Measurements from ENCODE around the gene AVEN. TPM values are rescaled to one million over a fixed set of nuclear protein-coding genes. Genes with fewer than 3 reads are reported as not detected.

AVEN gene
- total and polyA plus RNA-seq, 2 of the 8 experiments (the other 6 are each of a cell fraction or from before 2014, with no cell fraction given), result 5.5 to 17.0 TPM

GRCh38 chr15:34049112-34049511 is 10.1 kb upstream of the AVEN start:
- no peak overlapping the region for H2AFZ ChIP-seq (ENCODE audit: low read length)
- H3K79me2 ChIP-seq (ENCODE audit: control insufficient read depth in 1 of 2, insufficient read depth in 2 of 2, low read length in 2 of 2), result no peaks in the 10 kb centered on the region
- no peaks in the 10 kb centered on the region for H3K27me3 ChIP-seq (replicated peaks in 1 of 4; ENCODE audit: control insufficient read depth in 3 of 4, extremely low read depth in 1 of 4, insufficient read depth in 3 of 4, low read length in 3 of 4)
- no peak overlapping the region for H3K14ac ChIP-seq (ENCODE audit: insufficient read length)
- DNase-seq (ENCODE audit: low read depth in 1 of 2, low spot score in 2 of 2), result no peak
- H4K8ac ChIP-seq (ENCODE audit: extremely low read depth, insufficient read depth, low read length), result no peak overlapping the region
- H3K56ac ChIP-seq (replicated peaks; ENCODE audit: insufficient read length, low read depth, low read length), result no peak overlapping the region
- no peak overlapping the region for H3K4ac ChIP-seq (replicated peaks; ENCODE audit: insufficient read length, low read depth, low read length)
- no peak overlapping the region for H3K9ac ChIP-seq (replicated peaks in 1 of 4; ENCODE audit: extremely low read depth in 1 of 4, low read depth in 3 of 4, low read length in 3 of 4)
- H2BK12ac ChIP-seq (ENCODE audit: low read depth, low read length), result no peak overlapping the region
- H2BK120ac ChIP-seq (replicated peaks; ENCODE audit: low read depth, low read length), result no peak overlapping the region
- no peaks in the 10 kb centered on the region for H3K4me1 ChIP-seq (replicated peaks in 1 of 4; ENCODE audit: control insufficient read depth in 3 of 4, insufficient read depth in 4 of 4, low read length in 3 of 4)
- FAIRE-seq, result no peak
- no peak overlapping the region for H3K27ac ChIP-seq (ENCODE audit: low read depth, low read length)
- no peaks in the 10 kb centered on the region for H3K36me3 ChIP-seq (ENCODE audit: control insufficient read depth in 2 of 4, insufficient read depth in 4 of 4, low read length in 3 of 4)
- H3K18ac ChIP-seq (ENCODE audit: extremely low read depth, low read length), result no peak overlapping the region
- no peak overlapping the region for H3K4me2 ChIP-seq (ENCODE audit: insufficient read depth in 1 of 2, low read depth in 2 of 2, low read length in 2 of 2)
- no peak overlapping the region for H4K5ac ChIP-seq (ENCODE audit: insufficient read length, low read depth, low read length)
- 85% methylated on average over 2 of the region's 2 CpGs; no CpG with 5 or more reads in 1 of the 2 experiments for WGBS, 2 experiments (ENCODE audit: extremely low coverage in 1 of 2, insufficient coverage in 1 of 2, insufficient read length in 1 of 2, insufficient replicate concordance in 2 of 2, low coverage in 1 of 2, low lambda C conversion rate in 2 of 2, missing lambda C conversion rate in 1 of 2)
- no peak overlapping the region for H4K91ac ChIP-seq (replicated peaks; ENCODE audit: insufficient read length, low read length)
- H3K23ac ChIP-seq (ENCODE audit: insufficient read length), result no peak overlapping the region
- no peak overlapping the region for H2BK15ac ChIP-seq (ENCODE audit: low read length)
- CTCF ChIA-PET (ENCODE audit: partially characterized antibody), result no interaction called here
- POLR2A ChIA-PET (ENCODE audit: partially characterized antibody), result no interaction called here
- no peak overlapping the region for H2AK5ac ChIP-seq (ENCODE audit: low read depth, low read length)
- no peak overlapping the region for H3K4me3 ChIP-seq (ENCODE audit: extremely low read depth in 1 of 4, insufficient read depth in 2 of 4, low read depth in 3 of 4, low read length in 4 of 4)
- no peak overlapping the region for H2BK5ac ChIP-seq (ENCODE audit: low read depth, low read length)
- H3K23me2 ChIP-seq (ENCODE audit: low read depth, low read length), result no peaks in the 10 kb centered on the region
- 0 out of 4 replicates have a peak, but pooled peaks cover 0 to 3% of the 10 kb centered on the region in 2 experiments for H3K9me3 ChIP-seq (ENCODE audit: insufficient read depth in 2 of 2, low read depth in 1 of 2, low read length in 1 of 2)
- no peaks in the 10 kb centered on the region for H4K20me1 ChIP-seq (replicated peaks in 1 of 2; ENCODE audit: control insufficient read depth in 1 of 2, insufficient read depth in 2 of 2, low read length in 2 of 2)
- H3K79me1 ChIP-seq (ENCODE audit: low read depth, low read length), result no peaks in the 10 kb centered on the region
- no peak overlapping the region for H2BK20ac ChIP-seq (ENCODE audit: low read length)
- TF ChIP-seq TBP (IDR thresholded peaks at IDR 0.05; ENCODE audit: low read depth, low read length) (no peak), SP4 (IDR thresholded peaks at IDR 0.05; ENCODE audit: low read length) (no peak), CTBP2 (IDR thresholded peaks at IDR 0.05; ENCODE audit: borderline replicate concordance, insufficient read depth, insufficient read length, low read length) (no peak), SUZ12 (IDR thresholded peaks at IDR 0.05; ENCODE audit: low read length) (no peak), TCF12 (IDR thresholded peaks at IDR 0.05; ENCODE audit: low read depth, low read length) (no peak), EGR1 (IDR thresholded peaks at IDR 0.05; ENCODE audit: borderline replicate concordance, low read depth, low read length) (no peak), YY1 (IDR thresholded peaks at IDR 0.05; ENCODE audit: low read depth, low read length) (no peak), BCL11A (IDR thresholded peaks at IDR 0.05; ENCODE audit: low read depth in 2 of 2, low read length in 2 of 2) (no peak), RXRA (IDR thresholded peaks at IDR 0.05; ENCODE audit: insufficient read depth, low read depth, low read length) (no peak), ATF2 (IDR thresholded peaks at IDR 0.05; ENCODE audit: low read length) (no peak), CREB1 (IDR thresholded peaks at IDR 0.05) (no peak), BRCA1 (IDR thresholded peaks at IDR 0.05; ENCODE audit: low read depth, low read length) (no peak), BACH1 (IDR thresholded peaks at IDR 0.05; ENCODE audit: low read length) (no peak), GTF2F1 (IDR thresholded peaks at IDR 0.05; ENCODE audit: borderline replicate concordance, low read depth, low read length) (no peak), CEBPB (IDR thresholded peaks at IDR 0.05; ENCODE audit: low read depth, low read length) (no peak)

Data from H1 (cell line).